ENCODE measurements around the gene MAOB.

Gene MAOB

DNA sequence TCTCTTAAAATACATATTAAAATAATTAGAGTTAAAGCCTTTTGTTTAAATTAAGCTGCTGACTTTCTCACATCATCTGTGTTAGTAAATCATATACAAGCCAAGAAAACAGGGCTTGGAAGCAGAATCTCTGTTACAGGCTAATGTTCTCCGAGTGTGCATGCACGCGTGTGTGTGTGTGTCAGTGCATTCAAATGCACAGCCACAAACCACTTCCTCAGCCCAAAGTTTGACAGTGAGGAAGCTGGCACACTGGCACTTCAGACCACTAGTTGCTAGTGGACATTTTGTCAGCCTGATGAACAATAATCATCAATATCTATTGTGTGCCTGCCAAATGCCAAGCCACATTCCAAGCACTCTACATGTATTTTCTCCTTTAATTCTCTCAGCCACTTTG, 5.6 kb downstream of the MAOB start:
- Mint-ChIP-seq H3K4me1 (ENCODE audit: low read depth) (no peaks in the 10 kb centered on the region), H3K27me3 (peaks cover 5% of the 10 kb centered on the region), H3K4me3 (no peak overlapping the region), H3K27ac (no peak overlapping the region), H3K36me3 (ENCODE audit: low read depth) (no peaks in the 10 kb centered on the region), H3K9me3 (no peaks in the 10 kb centered on the region)
- intact Hi-C loops (cut with micrococcal nuclease): no loop called here

DNA sequence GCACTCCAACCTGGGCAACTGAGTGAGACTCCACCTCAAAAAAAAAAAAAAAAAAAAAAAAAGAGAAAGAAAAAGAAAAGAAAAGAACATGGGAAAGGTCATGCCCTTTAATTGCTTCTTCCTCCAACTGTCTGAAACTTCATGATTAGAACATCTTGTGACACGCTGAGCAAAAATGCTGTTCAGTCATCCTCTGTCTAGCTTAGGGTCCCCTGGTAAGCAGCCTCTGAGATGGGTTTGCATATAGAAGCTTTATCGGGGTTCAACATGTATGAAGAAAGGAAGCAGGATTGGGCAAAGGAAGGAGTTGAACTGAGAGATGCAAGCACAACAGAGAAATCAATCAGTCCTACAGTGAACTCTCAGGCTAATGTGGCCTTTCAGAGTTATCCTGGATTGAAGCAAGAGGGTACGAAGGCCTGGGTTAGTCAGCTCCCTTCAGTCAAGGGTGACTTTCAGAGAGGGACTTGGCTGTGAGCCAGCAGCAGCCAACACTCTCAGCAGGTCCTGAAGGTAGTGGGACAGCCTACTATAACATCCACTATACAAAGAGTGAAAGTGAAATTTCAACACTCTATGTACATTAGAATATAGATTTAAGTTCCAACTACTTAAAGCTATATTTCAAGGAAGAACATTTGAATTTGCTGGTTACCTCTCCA, 11.4 kb downstream of the MAOB start:
- intact Hi-C loops (cut with micrococcal nuclease): no loop called here
- Mint-ChIP-seq H3K9me3 (no peaks in the 10 kb centered on the region), H3K27me3 (no peaks in the 10 kb centered on the region), H3K4me1 (ENCODE audit: low read depth) (peaks cover 12% of the 10 kb centered on the region), H3K27ac (no peak overlapping the region), H3K36me3 (ENCODE audit: low read depth) (no peaks in the 10 kb centered on the region), H3K4me3 (no peak overlapping the region)

- Mint-ChIP-seq H3K27me3 (no peaks in the 10 kb centered on the region), H3K36me3 (ENCODE audit: low read depth) (no peaks in the 10 kb centered on the region), H3K9me3 (no peaks in the 10 kb centered on the region), H3K4me3 (no peak overlapping the region), H3K4me1 (ENCODE audit: low read depth) (peaks cover 12% of the 10 kb centered on the region), H3K27ac (no peak overlapping the region)
- intact Hi-C loops (cut with micrococcal nuclease): no loop called here
These were observed 12.2 kb downstream of the MAOB start for GRCh38 chrX:43870011-43870410.

DNA sequence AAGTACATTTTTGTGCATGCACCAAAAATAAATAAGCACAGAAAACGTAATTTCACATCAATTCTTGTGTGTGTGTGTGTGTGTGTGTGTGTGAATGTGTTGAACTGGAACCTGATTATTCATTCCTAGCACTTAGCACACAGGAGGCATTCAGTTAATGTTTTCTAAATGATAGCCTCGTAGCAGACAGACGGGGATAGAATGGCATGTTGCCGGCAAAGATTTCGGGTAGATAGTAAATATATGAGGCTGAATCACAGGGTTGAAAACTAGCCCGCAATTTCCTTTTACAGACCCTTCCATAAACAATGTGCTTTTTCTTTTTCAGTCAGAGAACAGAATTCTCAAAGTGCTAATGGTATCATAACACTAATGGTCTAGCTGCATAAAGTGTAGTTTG, 13.5 kb downstream of the MAOB start:
- Mint-ChIP-seq H3K27ac (no peak overlapping the region), H3K36me3 (ENCODE audit: low read depth) (no peaks in the 10 kb centered on the region), H3K9me3 (no peaks in the 10 kb centered on the region)

DNA sequence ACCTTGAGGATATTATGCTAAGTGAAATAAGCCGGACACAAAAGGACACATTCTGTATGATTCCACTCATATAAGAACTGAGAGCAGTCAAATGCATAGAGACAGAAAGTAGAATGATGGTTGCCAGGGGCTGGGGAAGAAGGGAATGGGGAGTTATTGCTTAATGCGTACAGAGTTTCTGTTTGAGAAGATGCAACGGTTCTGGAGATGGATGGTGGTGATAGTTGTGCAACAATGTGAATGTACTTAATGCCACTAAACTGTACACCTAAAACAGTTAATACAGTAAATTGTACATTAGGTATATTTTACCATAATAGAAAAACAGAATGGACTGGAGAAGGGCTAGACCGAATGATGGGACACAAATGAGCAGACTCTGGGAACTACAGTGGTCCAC, 15.8 kb downstream of the MAOB start:
- Mint-ChIP-seq H3K9me3 (no peaks in the 10 kb centered on the region), H3K36me3 (ENCODE audit: low read depth) (no peaks in the 10 kb centered on the region), H3K4me3 (no peak overlapping the region), H3K27me3 (no peaks in the 10 kb centered on the region), H3K27ac (no peak overlapping the region), H3K4me1 (ENCODE audit: low read depth) (peaks cover 12% of the 10 kb centered on the region)
- intact Hi-C loops (cut with micrococcal nuclease): no loop called here

More for the DNA sequence above, 13.5 kb downstream of the MAOB start:
- intact Hi-C loops (cut with micrococcal nuclease): no loop called here
- Mint-ChIP-seq H3K4me1 (ENCODE audit: low read depth) (peaks cover 12% of the 10 kb centered on the region), H3K27me3 (no peaks in the 10 kb centered on the region), H3K4me3 (no peak overlapping the region)

- no peak overlapping the region for H3K27ac Mint-ChIP-seq
- H3K27me3 Mint-ChIP-seq: no peaks in the 10 kb centered on the region
- H3K9me3 Mint-ChIP-seq: no peaks in the 10 kb centered on the region
- intact Hi-C loops (cut with micrococcal nuclease): no loop called here
- H3K4me1 Mint-ChIP-seq (ENCODE audit: low read depth): peaks cover 12% of the 10 kb centered on the region
- no peak overlapping the region for H3K4me3 Mint-ChIP-seq
- H3K36me3 Mint-ChIP-seq (ENCODE audit: low read depth): no peaks in the 10 kb centered on the region
These were observed 16.5 kb downstream of the MAOB start for GRCh38 chrX:43865791-43866190.

- Mint-ChIP-seq H3K4me3 (no peak overlapping the region), H3K27ac (no peak overlapping the region), H3K27me3 (no peaks in the 10 kb centered on the region), H3K4me1 (ENCODE audit: low read depth) (peaks cover 12% of the 10 kb centered on the region), H3K36me3 (ENCODE audit: low read depth) (no peaks in the 10 kb centered on the region), H3K9me3 (no peaks in the 10 kb centered on the region)
- intact Hi-C loops (cut with micrococcal nuclease): no loop called here
These were observed 19.8 kb downstream of the MAOB start for GRCh38 chrX:43862434-43862833.

DNA sequence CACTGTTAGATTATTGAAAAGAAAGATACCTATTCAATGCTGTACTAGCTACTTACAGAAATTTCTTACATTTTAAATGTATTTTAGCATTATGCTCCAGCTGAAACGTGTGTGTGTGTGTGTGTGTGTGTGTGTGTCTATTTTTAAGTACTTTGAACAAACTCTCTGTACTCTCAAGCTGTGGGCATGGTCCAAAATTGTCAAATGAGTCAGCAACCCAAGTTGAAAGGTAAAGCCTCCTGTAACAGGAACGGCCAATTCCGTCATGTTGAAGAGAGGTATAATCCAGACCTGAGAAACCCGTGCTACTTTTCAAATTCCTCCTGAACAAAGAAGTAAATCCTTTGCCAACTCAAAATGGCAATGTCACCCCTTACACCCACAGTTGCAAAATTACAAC, 20.5 kb downstream of the MAOB start:
- H3K4me1 Mint-ChIP-seq (ENCODE audit: low read depth): peaks cover 7% of the 10 kb centered on the region
- H3K27ac Mint-ChIP-seq: no peak overlapping the region
- H3K4me3 Mint-ChIP-seq: no peak overlapping the region
- H3K36me3 Mint-ChIP-seq (ENCODE audit: low read depth): no peaks in the 10 kb centered on the region
- H3K27me3 Mint-ChIP-seq: no peaks in the 10 kb centered on the region
- intact Hi-C loops (cut with micrococcal nuclease): no loop called here
- no peaks in the 10 kb centered on the region for H3K9me3 Mint-ChIP-seq

DNA sequence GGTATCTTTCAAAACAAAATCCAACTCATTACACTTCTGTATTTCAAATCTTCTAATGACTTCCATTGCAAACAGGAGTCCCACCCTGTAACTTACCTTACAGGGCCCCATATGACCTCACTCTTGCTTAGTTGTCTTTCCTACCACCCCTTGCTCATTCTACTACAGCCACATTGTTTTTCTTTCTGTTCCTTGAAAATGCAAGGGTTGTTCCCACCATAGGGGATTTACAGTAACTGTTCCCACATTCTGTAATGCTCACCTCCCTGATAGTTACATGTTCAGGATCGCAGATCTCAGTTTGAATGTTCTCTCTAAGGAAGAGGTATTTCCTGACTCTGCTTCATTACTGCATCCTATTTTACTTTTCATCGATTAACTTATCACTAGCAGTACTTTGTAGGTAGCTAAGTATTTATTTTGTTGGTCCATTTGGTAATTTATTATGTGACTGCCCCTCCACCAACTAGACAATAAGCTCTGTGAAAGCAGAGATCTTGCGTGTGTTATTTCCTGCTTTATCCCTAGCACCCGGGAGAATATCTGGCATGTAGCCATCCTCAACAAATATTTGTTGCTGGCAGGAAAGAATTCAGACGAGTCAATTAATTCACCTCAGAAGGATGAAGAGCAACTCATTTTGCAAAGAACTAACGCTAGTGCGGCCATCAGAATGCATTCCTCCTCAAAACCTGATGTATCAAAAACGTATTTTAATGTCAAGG, 21.4 kb downstream of the MAOB start:
- Mint-ChIP-seq H3K27ac (no peak overlapping the region), H3K36me3 (ENCODE audit: low read depth) (no peaks in the 10 kb centered on the region), H3K9me3 (no peaks in the 10 kb centered on the region), H3K4me1 (ENCODE audit: low read depth) (no peaks in the 10 kb centered on the region), H3K27me3 (no peaks in the 10 kb centered on the region), H3K4me3 (no peak overlapping the region)
- intact Hi-C loops (cut with micrococcal nuclease): no loop called here

- intact Hi-C loops (cut with micrococcal nuclease): no loop called here
- peaks cover 9% of the 10 kb centered on the region for H3K4me1 Mint-ChIP-seq (ENCODE audit: low read depth)
- no peaks in the 10 kb centered on the region for H3K36me3 Mint-ChIP-seq (ENCODE audit: low read depth)
- H3K4me3 Mint-ChIP-seq: no peak overlapping the region
- no peaks in the 10 kb centered on the region for H3K27me3 Mint-ChIP-seq
- H3K27ac Mint-ChIP-seq: no peak overlapping the region
- H3K9me3 Mint-ChIP-seq: no peaks in the 10 kb centered on the region
These were observed 28.9 kb downstream of the MAOB start for GRCh38 chrX:43853225-43853828.

DNA sequence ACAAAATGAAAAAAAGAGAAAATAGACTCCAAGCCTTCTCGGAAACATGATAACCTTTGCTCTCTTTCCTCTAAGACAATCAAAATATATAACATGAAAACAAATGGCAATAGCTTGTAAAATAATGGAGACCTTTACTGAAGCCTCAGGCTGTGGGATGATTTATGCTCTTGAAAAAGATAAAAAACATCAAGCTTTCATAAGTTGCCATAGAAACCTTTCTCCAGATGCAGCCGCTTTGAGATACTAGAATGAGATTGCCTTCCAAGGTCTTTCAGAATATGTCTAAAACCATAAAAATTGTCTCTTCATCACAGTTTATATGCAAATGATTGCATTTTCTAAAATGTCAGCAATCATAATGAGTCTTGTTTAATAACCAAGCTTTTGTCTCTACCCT, 31.6 kb downstream of the MAOB start:
- Mint-ChIP-seq H3K27me3 (no peaks in the 10 kb centered on the region), H3K4me3 (no peak overlapping the region)
- intact Hi-C loops (cut with micrococcal nuclease): no loop called here

DNA sequence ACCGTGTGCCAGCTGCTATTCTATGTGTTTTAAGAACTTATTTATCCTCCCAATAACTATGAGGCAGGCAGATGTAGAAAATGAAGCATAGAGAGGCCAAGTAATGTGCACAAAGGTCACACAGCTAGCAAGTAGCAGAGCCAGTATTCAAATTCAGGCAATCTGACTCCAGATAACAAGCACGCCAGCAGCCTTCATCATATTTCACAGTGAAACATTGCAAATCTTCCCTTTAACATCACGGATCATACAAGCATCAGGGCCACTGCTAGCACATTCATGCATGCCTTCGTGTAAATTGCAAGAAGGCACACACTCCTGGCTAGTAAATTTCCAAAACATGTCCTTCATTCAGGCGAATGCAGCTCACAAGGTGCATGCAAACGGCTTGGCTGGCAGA, 33.1 kb downstream of the MAOB start:
- Mint-ChIP-seq H3K4me3 (no peak overlapping the region), H3K36me3 (ENCODE audit: low read depth) (no peaks in the 10 kb centered on the region), H3K9me3 (no peaks in the 10 kb centered on the region), H3K27me3 (no peaks in the 10 kb centered on the region), H3K4me1 (ENCODE audit: low read depth) (peaks cover 9% of the 10 kb centered on the region), H3K27ac (no peak overlapping the region)
- intact Hi-C loops (cut with micrococcal nuclease): no loop called here

More for the DNA sequence above, 31.6 kb downstream of the MAOB start:
- Mint-ChIP-seq H3K36me3 (ENCODE audit: low read depth) (no peaks in the 10 kb centered on the region), H3K27ac (no peak overlapping the region), H3K9me3 (no peaks in the 10 kb centered on the region), H3K4me1 (ENCODE audit: low read depth) (peaks cover 9% of the 10 kb centered on the region)

GRCh38 chrX:43847352-43847751, 34.9 kb downstream of the MAOB start:
- intact Hi-C loops (cut with micrococcal nuclease): no loop called here
- Mint-ChIP-seq H3K27me3 (no peaks in the 10 kb centered on the region), H3K9me3 (no peaks in the 10 kb centered on the region), H3K4me3 (no peak overlapping the region), H3K4me1 (ENCODE audit: low read depth) (peaks cover 5% of the 10 kb centered on the region), H3K27ac (no peak overlapping the region), H3K36me3 (ENCODE audit: low read depth) (no peaks in the 10 kb centered on the region)

DNA sequence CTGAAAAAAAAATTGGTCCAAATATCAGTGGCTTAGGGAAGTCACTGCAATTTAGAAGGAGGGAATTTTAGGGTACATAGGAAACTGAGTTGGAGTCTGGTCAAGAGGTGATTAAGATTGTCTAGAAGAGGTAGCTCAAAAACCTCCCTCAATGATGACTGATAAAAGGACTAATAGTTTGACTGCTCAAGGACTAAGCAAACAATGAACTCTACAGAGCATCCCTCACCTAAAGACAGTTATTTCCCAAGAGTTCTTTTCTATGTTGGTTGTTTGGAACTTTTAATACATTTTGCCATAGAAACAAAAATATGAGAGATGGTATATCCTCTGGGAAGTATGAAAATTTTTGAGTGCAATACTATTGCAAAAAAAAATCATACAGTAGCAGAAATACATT, 35.7 kb downstream of the MAOB start:
- peaks cover 3% of the 10 kb centered on the region for H3K4me1 Mint-ChIP-seq (ENCODE audit: low read depth)
- H3K27me3 Mint-ChIP-seq: no peaks in the 10 kb centered on the region
- H3K27ac Mint-ChIP-seq: no peak overlapping the region
- no peak overlapping the region for H3K4me3 Mint-ChIP-seq
- no peaks in the 10 kb centered on the region for H3K9me3 Mint-ChIP-seq
- intact Hi-C loops (cut with micrococcal nuclease): no loop called here
- H3K36me3 Mint-ChIP-seq (ENCODE audit: low read depth): no peaks in the 10 kb centered on the region
